ENCODE measurements around the gene SDCCAG8.
A peak's percentile ranks its signal among the peaks of the same experiment; 100 is the strongest.
"Not testable (repeated sequence)": the region's sequence is repeated elsewhere in the genome, so short reads cannot be mapped to it uniquely, and the experiment has no call there.

The SDCCAG8 gene

DNA sequence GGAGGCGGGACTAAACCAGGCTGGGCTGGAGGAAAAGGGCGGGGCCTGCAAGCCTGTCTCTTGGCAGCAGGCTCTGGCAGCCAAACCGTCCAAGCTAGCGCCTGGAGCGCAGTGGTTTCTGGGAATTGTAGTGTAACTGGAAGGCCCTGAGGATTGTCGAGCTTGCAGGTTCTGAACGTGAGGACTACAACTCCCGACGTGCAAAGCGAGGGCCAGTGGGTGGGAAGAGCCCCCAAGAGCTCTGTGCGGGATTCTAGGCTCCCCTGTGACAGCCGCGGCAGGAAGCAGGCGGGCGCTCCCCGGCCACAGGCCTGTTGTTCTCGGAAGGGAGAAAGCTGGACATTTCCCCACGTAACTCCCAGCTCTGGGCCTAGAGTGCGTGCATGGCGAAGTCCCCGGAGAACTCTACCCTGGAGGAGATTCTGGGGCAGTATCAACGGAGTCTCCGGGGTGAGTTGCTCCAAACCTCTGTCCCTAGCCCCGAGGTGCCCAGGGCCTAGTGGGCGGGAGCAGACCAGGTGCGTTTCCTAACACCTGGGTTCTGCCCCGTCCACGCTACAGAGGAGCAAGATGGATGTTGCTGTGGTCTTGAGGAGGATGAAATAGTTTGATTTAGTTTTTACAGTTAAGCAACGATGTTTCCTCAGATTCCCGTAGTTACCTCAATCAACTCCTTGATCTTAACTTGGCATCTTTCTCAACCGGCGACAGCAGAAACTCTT lies at the start of gene SDCCAG8:
Gene SDCCAG8, plus strand, starts transcription at position 251 of the 722 bp plus-strand sequence. Its CDS starts 133 bp downstream, at position 384.
- ATAC-seq (peak; percentile 88), DNase-seq (peak; percentile 91)
- Mint-ChIP-seq H3K27ac (peak within 1 kb of the TSS; percentile 99), H3K4me3 (peak within 1 kb of the TSS; percentile 86), H3K36me3 (ENCODE audit: low read depth) (peaks cover 2% of the 10 kb centered on the region), H3K9me3 (no peaks in the 10 kb centered on the region), H3K4me1 (peaks cover 28% of the 10 kb centered on the region), H3K27me3 (no peaks in the 10 kb centered on the region)

DNA sequence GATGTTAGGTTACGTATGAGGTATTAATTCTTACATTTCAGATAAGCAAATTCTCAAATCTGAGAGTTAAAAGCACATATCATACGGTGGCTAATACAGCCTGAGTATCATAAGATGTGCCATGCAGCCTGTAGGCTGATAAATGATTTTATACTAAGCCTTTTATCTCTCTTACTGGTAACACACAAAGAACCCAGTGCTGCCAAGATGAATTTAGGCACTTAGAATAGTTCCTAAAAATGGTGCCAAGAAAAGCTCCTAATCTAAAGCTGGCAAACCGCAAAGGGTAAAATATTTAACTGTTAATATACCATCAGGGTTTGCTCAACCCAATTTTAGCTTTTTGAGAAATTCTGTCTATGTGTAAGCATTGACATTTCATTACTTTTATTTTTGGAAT lies 43.9 kb upstream of the SDCCAG8 start:
- not testable (repeated sequence) for ATAC-seq, DNase-seq, H3K27me3 Mint-ChIP-seq, H3K4me1 Mint-ChIP-seq, H3K4me3 Mint-ChIP-seq, H3K9me3 Mint-ChIP-seq, H3K27ac Mint-ChIP-seq
- peaks cover 23% of the 10 kb centered on the region for H3K36me3 Mint-ChIP-seq (ENCODE audit: low read depth)

DNA sequence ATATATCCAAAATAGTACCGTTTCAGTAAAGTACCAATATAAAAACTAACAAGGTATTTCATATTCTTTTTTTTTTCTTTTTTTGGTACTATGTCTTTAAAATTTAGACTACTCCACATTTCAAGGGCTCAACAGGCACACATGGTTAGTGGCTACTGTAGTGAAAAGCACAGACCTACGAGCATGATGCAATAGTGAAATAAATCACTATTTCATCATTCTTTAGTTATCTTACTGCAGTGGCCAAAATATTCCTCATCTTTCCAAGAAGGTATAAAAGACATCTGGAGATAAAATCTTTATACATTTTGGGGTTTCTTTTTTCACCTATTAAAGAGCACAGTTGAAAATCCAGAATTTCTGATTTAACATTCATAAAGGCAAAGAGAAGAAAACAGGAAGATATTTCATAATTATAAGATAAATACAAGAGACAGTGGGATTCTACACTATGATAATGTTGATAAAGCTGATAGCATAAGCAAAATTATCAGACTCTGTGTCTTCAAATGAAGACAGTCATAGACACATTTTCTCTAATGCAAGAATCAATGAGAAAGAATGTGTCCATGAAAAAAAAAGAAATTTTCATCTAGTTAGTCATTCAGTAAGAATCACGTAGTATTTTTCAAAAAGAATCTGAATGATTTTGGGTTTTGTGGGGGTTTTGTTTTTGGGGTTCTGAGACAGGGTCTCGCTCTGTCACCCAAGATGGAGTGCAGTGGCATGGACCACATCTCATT lies 42.6 kb upstream of the SDCCAG8 start:
- Mint-ChIP-seq H3K36me3 (ENCODE audit: low read depth) (peaks cover 22% of the 10 kb centered on the region), H3K4me1 (peaks cover 2% of the 10 kb centered on the region), H3K27me3 (no peaks in the 10 kb centered on the region), H3K27ac (no peak overlapping the region), H3K4me3 (no peak overlapping the region), H3K9me3 (no peaks in the 10 kb centered on the region)
- DNase-seq (no peak), ATAC-seq (no peak)

DNA sequence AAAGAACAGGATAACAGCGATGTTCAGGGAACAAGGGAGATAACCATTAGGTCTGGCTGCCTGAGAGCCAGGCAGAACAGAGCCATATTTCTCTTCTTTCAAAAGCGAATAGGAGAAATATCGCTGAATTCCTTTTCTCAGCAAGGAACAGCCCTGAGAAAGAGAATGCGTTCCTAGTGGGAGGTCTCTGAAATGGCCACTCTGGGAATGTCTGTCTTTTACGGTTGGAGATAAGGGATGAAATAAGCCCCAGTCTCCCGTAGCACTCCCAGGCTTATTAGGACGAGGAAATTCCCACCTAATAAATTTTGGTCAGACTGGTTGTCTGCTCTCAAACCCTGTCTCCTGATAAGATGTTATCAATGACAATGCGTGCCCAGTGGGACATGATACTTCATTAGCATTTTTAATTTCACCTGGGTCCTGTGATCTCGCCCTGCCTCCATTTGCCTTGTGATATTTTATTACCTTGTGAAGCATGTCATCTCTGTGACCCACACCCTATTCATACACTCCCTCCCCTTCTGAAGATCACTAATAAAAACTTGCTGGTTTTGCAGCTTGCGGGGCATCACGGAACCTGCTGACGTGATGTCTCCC lies 40.5 kb upstream of the SDCCAG8 start:
- H3K4me1 Mint-ChIP-seq, H3K27ac Mint-ChIP-seq, H3K27me3 Mint-ChIP-seq, H3K4me3 Mint-ChIP-seq, ATAC-seq, H3K9me3 Mint-ChIP-seq, DNase-seq: not testable (repeated sequence)
- H3K36me3 Mint-ChIP-seq (ENCODE audit: low read depth), result peaks cover 36% of the 10 kb centered on the region

DNA sequence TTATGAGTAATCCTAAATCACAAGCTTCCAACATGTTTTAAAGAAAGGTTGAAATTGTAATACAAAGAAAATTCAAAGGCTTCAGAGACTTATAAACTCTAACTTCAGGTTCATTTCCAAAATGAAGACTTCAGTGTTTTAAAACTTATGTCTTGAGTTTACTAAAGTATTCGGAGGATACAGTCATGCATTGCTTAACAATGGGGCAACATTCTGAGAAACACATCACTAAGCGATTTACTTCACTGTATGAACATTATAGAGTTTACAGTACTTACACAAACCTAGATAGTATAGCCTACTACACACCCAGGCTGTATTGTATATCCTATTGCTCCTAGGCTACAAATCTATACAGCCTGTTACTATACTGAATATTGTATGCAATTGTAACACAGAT lies 39.1 kb upstream of the SDCCAG8 start:
- H3K4me1 Mint-ChIP-seq, result peaks cover 2% of the 10 kb centered on the region
- H3K4me3 Mint-ChIP-seq, result no peak overlapping the region
- DNase-seq, result no peak
- H3K36me3 Mint-ChIP-seq (ENCODE audit: low read depth), result peaks cover 48% of the 10 kb centered on the region
- no peak overlapping the region for H3K27ac Mint-ChIP-seq
- H3K9me3 Mint-ChIP-seq, result no peaks in the 10 kb centered on the region
- no peak for ATAC-seq
- H3K27me3 Mint-ChIP-seq, result no peaks in the 10 kb centered on the region

DNA sequence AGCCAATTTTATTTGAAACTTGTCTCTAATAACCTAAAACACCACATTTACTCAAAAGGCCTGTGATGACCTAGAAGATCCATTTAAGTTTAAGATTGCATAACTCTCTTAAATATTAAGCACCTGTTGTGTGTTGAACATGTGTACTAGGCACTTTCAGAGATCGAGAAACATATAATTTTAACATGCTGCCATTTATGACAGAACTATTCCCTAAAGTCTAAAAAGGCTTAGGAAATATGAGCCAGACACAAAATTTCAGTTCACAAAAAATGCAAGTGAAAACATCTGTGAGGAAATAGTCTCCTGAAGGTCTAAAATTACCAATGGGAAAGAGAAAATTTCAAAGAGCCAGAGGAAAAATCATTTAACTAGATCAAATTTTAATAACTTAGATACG lies 38.5 kb upstream of the SDCCAG8 start:
- H3K4me3 Mint-ChIP-seq, result no peak overlapping the region
- DNase-seq, result no peak
- no peak overlapping the region for H3K27ac Mint-ChIP-seq
- peaks cover 2% of the 10 kb centered on the region for H3K4me1 Mint-ChIP-seq
- no peak for ATAC-seq
- no peaks in the 10 kb centered on the region for H3K9me3 Mint-ChIP-seq
- no peaks in the 10 kb centered on the region for H3K27me3 Mint-ChIP-seq
- peaks cover 52% of the 10 kb centered on the region for H3K36me3 Mint-ChIP-seq (ENCODE audit: low read depth)

DNA sequence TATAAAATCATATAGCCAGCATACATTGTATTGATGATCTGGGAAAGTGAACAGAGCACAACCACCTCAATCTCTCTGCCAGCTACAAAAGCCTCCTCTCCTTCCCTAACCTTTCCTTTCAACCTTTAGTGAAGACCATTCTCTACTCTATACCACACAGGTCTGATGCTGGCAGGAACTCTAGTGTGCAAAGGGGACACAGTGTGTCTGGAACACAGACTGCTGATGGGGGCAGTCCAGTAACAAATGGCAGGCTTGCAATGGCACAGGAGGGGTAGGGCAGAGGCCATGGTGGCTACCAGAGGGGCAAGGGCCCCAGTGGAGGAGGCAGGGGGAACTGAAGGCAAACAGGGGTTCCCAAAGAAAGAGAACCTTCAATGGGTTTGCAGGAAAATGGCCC lies 37.8 kb upstream of the SDCCAG8 start:
- Mint-ChIP-seq H3K4me3 (no peak overlapping the region), H3K27me3 (no peaks in the 10 kb centered on the region), H3K36me3 (ENCODE audit: low read depth) (peaks cover 56% of the 10 kb centered on the region), H3K4me1 (peaks cover 2% of the 10 kb centered on the region), H3K9me3 (no peaks in the 10 kb centered on the region), H3K27ac (no peak overlapping the region)
- DNase-seq, result no peak
- no peak for ATAC-seq

DNA sequence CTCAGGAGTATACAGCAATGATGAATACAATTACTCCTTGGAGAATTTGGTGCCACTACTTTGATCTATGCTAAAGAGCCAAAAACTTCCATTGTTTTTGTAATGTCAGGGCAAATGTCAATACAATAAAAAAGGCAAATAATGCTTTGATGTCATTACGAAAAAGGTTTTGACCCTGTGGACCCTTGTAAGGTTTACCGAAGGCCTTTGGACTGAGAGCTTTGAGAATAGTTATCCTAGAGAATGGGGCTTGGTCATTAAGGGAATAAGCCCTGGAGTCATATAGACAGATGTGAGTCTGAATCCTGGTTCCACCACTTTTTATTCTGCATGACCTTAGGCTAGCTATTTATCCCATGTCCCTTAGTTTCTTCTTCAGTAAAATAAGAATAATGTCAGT lies 28.2 kb upstream of the SDCCAG8 start:
- no peak for ATAC-seq
- no peak for DNase-seq
- H3K27ac Mint-ChIP-seq, result no peak overlapping the region
- H3K9me3 Mint-ChIP-seq, result peaks cover 24% of the 10 kb centered on the region
- H3K36me3 Mint-ChIP-seq (ENCODE audit: low read depth), result peaks cover 59% of the 10 kb centered on the region
- no peak overlapping the region for H3K4me3 Mint-ChIP-seq
- peaks cover 10% of the 10 kb centered on the region for H3K4me1 Mint-ChIP-seq
- H3K27me3 Mint-ChIP-seq, result no peaks in the 10 kb centered on the region

DNA sequence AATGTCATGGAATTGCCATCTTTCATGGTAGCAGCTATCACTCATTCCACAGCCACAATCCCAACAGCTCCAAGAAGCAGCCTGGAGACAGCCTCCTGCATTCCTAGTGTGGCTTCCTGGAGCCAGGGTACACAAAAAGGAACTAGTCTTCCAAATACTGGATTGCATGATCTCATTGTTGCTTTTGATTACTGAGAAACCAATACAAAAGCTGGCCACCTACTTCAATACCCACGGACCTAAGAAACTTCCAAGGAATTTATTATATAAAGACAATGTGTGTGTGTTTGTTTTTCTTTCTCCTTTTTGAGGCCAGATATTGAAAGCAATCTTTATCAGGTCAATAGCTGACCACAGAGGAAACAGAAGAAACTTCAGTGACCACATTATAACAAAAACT lies 26.3 kb upstream of the SDCCAG8 start:
- H3K36me3 Mint-ChIP-seq (ENCODE audit: low read depth), result peaks cover 53% of the 10 kb centered on the region
- ATAC-seq, result no peak

DNA sequence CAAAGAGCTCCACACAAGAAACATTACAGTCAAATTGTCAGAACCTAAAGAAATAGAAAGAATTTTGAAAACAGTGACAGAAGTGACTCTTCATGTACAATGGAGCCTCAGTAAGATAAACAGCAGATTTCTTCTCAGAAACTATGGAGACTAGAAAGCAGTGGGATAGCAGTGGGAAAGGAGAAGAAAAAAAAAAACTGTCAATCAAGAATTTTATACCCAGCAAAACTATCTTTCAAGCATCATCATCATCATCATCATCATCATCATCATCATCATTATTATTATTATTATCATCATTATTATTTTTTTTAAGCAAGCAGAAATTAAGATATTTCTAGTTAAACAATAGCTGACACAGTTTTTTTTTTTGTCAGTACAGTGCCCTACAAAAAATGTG lies 24.9 kb upstream of the SDCCAG8 start:
- Mint-ChIP-seq H3K36me3 (ENCODE audit: low read depth) (peaks cover 56% of the 10 kb centered on the region), H3K27ac (no peak overlapping the region), H3K4me1 (peaks cover 10% of the 10 kb centered on the region), H3K9me3 (peaks cover 43% of the 10 kb centered on the region), H3K27me3 (no peaks in the 10 kb centered on the region), H3K4me3 (no peak overlapping the region)
- DNase-seq (no peak), ATAC-seq (no peak)

More for the DNA sequence above, 26.3 kb upstream of the SDCCAG8 start:
- Mint-ChIP-seq H3K27me3 (no peaks in the 10 kb centered on the region), H3K4me1 (peaks cover 10% of the 10 kb centered on the region), H3K9me3 (peaks cover 36% of the 10 kb centered on the region), H3K27ac (no peak overlapping the region), H3K4me3 (no peak overlapping the region)
- no peak for DNase-seq

DNA sequence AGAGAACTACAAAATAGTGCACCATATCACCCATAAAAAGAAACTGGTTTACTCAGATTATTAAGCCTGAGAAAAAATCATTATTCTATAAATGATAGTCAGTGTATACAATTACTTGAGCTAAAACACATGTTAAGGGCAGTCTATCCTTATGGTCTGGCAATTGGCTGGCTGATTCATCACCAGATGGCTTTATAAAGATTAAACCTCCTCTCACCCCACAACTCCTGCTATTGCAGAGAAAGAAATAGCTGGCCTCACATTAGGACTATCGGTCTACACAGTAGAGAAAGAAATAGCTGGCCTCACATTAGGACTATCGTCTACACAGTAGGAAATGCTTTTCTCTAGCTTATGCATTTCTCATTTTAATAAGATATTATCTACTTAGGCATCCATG lies 21.9 kb upstream of the SDCCAG8 start:
- Mint-ChIP-seq H3K27me3 (no peaks in the 10 kb centered on the region), H3K9me3 (peaks cover 41% of the 10 kb centered on the region), H3K27ac (no peak overlapping the region), H3K4me3 (no peak overlapping the region), H3K36me3 (ENCODE audit: low read depth) (peaks cover 64% of the 10 kb centered on the region), H3K4me1 (peaks cover 9% of the 10 kb centered on the region)
- ATAC-seq (no peak), DNase-seq (no peak)

DNA sequence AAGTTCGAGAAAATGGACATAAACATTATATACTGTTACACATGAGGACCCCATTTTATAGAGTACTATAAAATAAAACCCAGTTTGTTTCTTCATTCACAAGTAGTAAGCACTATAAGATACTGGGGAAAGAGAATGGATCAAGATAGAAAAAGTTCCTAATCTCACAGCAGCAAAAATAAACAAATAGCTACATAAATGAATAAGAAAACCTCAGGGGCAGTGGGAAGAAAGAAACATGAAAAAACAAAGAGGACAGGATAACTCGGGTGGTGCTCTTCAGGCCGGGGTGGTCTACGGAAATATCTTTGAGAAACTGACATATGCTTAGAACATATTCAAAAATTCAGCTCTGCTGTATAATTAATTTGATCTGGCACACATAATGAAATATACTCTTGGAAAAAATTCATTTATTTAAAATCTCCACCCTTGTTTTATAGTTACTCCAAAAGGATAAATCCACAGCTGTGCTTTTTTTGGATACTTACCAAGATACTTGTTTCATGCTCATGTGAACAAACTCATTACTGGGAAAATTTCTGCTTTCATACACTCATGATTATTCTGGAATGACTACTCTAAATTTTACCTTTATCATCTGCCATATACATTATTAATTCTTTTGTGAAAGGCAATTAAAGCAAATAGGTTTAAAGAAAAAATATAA lies 20.7 kb upstream of the SDCCAG8 start:
- Mint-ChIP-seq H3K9me3 (peaks cover 36% of the 10 kb centered on the region), H3K27me3 (no peaks in the 10 kb centered on the region), H3K4me1 (peaks cover 5% of the 10 kb centered on the region), H3K27ac (no peak overlapping the region), H3K4me3 (no peak overlapping the region), H3K36me3 (ENCODE audit: low read depth) (peaks cover 57% of the 10 kb centered on the region)
- DNase-seq, result no peak
- no peak for ATAC-seq

DNA sequence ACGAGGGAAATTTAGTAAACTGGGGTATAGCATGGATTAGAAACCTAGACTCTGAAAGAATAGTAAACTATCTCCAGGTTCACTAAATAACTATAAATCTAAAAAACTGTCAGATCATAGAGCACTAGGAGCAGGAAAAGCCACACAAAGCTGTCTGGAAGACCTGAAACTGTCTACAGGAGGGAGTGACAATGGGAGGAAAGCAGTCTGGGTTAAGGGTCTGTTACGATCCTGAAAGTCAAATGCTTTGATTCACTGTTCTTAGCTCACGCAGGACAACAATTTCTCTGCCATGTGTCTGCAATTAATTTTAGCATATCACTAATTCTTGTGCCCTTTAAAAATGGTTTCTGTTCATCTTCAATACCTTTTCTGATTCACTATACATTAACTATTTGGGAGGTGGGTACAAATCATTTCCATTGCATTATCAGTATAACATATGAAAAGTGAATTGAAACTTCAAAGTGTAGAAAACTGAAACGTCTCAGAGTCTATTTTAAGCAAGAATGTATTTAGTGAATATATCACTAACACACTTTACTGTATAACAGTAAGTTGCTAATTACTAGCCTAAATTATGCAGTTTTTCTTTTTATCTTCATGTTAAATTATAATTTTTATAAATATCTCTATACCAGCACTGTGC lies 19.1 kb upstream of the SDCCAG8 start:
- no peak overlapping the region for H3K4me3 Mint-ChIP-seq
- DNase-seq (no peak), ATAC-seq (no peak)
- peaks cover 29% of the 10 kb centered on the region for H3K9me3 Mint-ChIP-seq
- H3K27me3 Mint-ChIP-seq, result no peaks in the 10 kb centered on the region
- H3K36me3 Mint-ChIP-seq (ENCODE audit: low read depth), result peaks cover 55% of the 10 kb centered on the region
- peaks cover 6% of the 10 kb centered on the region for H3K4me1 Mint-ChIP-seq
- no peak overlapping the region for H3K27ac Mint-ChIP-seq

DNA sequence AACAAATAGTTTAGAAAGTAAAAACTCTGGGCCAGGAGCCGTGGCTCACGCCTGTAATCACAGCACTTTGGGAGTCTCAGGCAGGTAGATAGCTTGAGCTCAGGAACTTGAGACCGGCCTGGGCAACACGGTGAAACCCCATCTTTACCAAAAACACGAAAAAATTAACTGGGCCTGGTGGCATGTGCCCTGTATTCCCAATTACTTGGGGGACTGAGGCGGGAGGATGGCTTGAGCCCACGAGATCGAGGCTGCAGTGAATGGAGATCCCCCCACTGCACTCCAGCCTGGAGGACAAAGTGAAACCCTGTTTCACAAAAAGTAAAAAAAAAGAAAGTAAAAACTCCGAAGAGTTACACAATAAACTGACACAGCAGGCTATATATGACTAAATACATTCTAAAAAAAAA lies 11.4 kb upstream of the SDCCAG8 start:
- DNase-seq (no peak), ATAC-seq (no peak)
- Mint-ChIP-seq H3K27me3 (no peaks in the 10 kb centered on the region), H3K4me3 (no peak overlapping the region), H3K4me1 (peaks cover 23% of the 10 kb centered on the region), H3K36me3 (ENCODE audit: low read depth) (peaks cover 30% of the 10 kb centered on the region), H3K9me3 (peaks cover 4% of the 10 kb centered on the region), H3K27ac (no peak overlapping the region)

Measured in activated naive CD8-positive, alpha-beta T cell treated with anti-CD3 and anti-CD28 coated beads, Interleukin-2, amount 50 U/mL, for 24 hours (primary cell).